ENCODE measurements around the gene ACOX3. TPM values are rescaled to one million over a fixed set of nuclear protein-coding genes. Genes with fewer than 3 reads are reported as not detected.

ACOX3 gene
- total and polyA plus RNA-seq, 2 of the 8 experiments (the other 6 are each of a cell fraction or from before 2014, with no cell fraction given) = 2.5 to 9.9 TPM

DNA sequence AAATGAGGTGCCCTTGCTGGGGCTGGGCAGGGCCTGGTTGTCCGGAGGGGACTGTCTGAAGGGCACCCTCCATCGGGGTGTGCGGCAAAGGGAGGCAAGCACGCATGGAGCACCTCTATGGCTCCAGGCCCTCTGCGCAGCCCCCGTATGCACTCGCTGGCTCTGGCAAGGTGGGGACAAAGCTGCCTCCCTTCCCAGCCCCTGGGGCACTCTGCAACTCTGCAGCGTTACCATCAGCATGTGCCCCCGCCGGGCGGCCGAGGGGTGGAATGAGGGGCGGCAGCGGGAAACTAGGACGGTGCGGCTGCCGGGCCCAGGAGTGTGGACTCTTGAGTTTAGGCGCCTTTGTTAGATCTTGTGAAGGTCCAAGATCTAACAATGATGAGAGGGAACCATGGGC, 26.5 kb upstream of the ACOX3 start:
- Histone ChIP-seq H2AK5ac (ENCODE audit: low read depth, low read length) (no peak overlapping the region), H4K91ac (replicated peaks; ENCODE audit: insufficient read length, low read length) (no peak overlapping the region), H3K27ac (ENCODE audit: low read depth, low read length) (no peak overlapping the region), H2AFZ (ENCODE audit: low read length) (no peak overlapping the region), H2BK12ac (ENCODE audit: low read depth, low read length) (no peak overlapping the region), H2BK20ac (ENCODE audit: low read length) (no peak overlapping the region), H3K9me3 (ENCODE audit: insufficient read depth in 2 of 2, low read depth in 1 of 2, low read length in 1 of 2) (no peaks in the 10 kb centered on the region), H3K23ac (ENCODE audit: insufficient read length) (no peak overlapping the region), H3K23me2 (ENCODE audit: low read depth, low read length) (no peaks in the 10 kb centered on the region), H4K5ac (ENCODE audit: insufficient read length, low read depth, low read length) (no peak overlapping the region), H2BK15ac (ENCODE audit: low read length) (no peak overlapping the region), H3K4me2 (ENCODE audit: insufficient read depth in 1 of 2, low read depth in 2 of 2, low read length in 2 of 2) (no peak overlapping the region), H4K8ac (ENCODE audit: extremely low read depth, insufficient read depth, low read length) (no peak overlapping the region), H2BK120ac (replicated peaks; ENCODE audit: low read depth, low read length) (no peak overlapping the region), H3K36me3 (ENCODE audit: control insufficient read depth in 2 of 4, insufficient read depth in 4 of 4, low read length in 3 of 4) (peaks cover 4 to 19% (median 12%) of the 10 kb centered on the region in 4 experiments; a peak in 5 of 8 replicates), H3K56ac (replicated peaks; ENCODE audit: insufficient read length, low read depth, low read length) (no peak overlapping the region), H3K18ac (ENCODE audit: extremely low read depth, low read length) (no peak overlapping the region), H3K79me2 (ENCODE audit: control insufficient read depth in 1 of 2, insufficient read depth in 2 of 2, low read length in 2 of 2) (no peaks in the 10 kb centered on the region), H3K79me1 (ENCODE audit: low read depth, low read length) (no peaks in the 10 kb centered on the region), H3K4me3 (ENCODE audit: extremely low read depth in 1 of 4, insufficient read depth in 2 of 4, low read depth in 3 of 4, low read length in 4 of 4) (no peak overlapping the region), H3K4ac (replicated peaks; ENCODE audit: insufficient read length, low read depth, low read length) (no peak overlapping the region), H4K20me1 (replicated peaks in 1 of 2; ENCODE audit: control insufficient read depth in 1 of 2, insufficient read depth in 2 of 2, low read length in 2 of 2) (peaks cover 0 to 4% of the 10 kb centered on the region in 2 experiments), H3K14ac (ENCODE audit: insufficient read length) (no peak overlapping the region), H3K27me3 (replicated peaks in 1 of 4; ENCODE audit: control insufficient read depth in 3 of 4, extremely low read depth in 1 of 4, insufficient read depth in 3 of 4, low read length in 3 of 4) (no peaks in the 10 kb centered on the region), H2BK5ac (ENCODE audit: low read depth, low read length) (no peak overlapping the region), H3K9ac (replicated peaks in 1 of 4; ENCODE audit: extremely low read depth in 1 of 4, low read depth in 3 of 4, low read length in 3 of 4) (no peak overlapping the region), H3K4me1 (replicated peaks in 1 of 4; ENCODE audit: control insufficient read depth in 3 of 4, insufficient read depth in 4 of 4, low read length in 3 of 4) (peaks cover 0 to 5% (median 2%) of the 10 kb centered on the region in 4 experiments; a peak in 2 of 7 replicates)
- no peak for DNase-seq (ENCODE audit: low read depth in 1 of 2, low spot score in 2 of 2)
- POLR2A ChIA-PET (ENCODE audit: partially characterized antibody) = no interaction called here
- 94% methylated on average over 18 of the region's 18 CpGs; no CpG with 5 or more reads in 1 of the 2 experiments for WGBS, 2 experiments (ENCODE audit: extremely low coverage in 1 of 2, insufficient coverage in 1 of 2, insufficient read length in 1 of 2, insufficient replicate concordance in 2 of 2, low coverage in 1 of 2, low lambda C conversion rate in 2 of 2, missing lambda C conversion rate in 1 of 2)
- CTCF ChIA-PET (ENCODE audit: partially characterized antibody) = interaction anchor here (1.1 to 11.2 kb wide), 10 partner anchors 13 to 141 kb away, joined by 3 to 237 read pairs (median 16); partner anchors contain the start of genes CPZ and GPR78
- FAIRE-seq = no peak
- TF ChIP-seq EZH2 (IDR thresholded peaks at IDR 0.05; ENCODE audit: low read depth, low read length, severe bottlenecking) (no peak), CBX8 (IDR thresholded peaks at IDR 0.05; ENCODE audit: borderline replicate concordance, low read depth, low read length) (no peak), BACH1 (IDR thresholded peaks at IDR 0.05; ENCODE audit: low read length) (no peak), GABPA (IDR thresholded peaks at IDR 0.05; ENCODE audit: borderline replicate concordance, insufficient read depth, low read length) (no peak), SP1 (IDR thresholded peaks at IDR 0.05; ENCODE audit: low read depth, low read length) (no peak), SRF (IDR thresholded peaks at IDR 0.05; ENCODE audit: low read depth, low read length) (no peak), KDM4A (IDR thresholded peaks at IDR 0.05; ENCODE audit: low read depth, low read length, severe bottlenecking) (no peak), MAFK (IDR thresholded peaks at IDR 0.05; ENCODE audit: low read depth, low read length) (no peak), TAF1 (IDR thresholded peaks at IDR 0.05; ENCODE audit: low read depth, low read length) (no peak), TBP (IDR thresholded peaks at IDR 0.05; ENCODE audit: low read depth, low read length) (no peak)
- TF ChIP-seq, protein P1, sequence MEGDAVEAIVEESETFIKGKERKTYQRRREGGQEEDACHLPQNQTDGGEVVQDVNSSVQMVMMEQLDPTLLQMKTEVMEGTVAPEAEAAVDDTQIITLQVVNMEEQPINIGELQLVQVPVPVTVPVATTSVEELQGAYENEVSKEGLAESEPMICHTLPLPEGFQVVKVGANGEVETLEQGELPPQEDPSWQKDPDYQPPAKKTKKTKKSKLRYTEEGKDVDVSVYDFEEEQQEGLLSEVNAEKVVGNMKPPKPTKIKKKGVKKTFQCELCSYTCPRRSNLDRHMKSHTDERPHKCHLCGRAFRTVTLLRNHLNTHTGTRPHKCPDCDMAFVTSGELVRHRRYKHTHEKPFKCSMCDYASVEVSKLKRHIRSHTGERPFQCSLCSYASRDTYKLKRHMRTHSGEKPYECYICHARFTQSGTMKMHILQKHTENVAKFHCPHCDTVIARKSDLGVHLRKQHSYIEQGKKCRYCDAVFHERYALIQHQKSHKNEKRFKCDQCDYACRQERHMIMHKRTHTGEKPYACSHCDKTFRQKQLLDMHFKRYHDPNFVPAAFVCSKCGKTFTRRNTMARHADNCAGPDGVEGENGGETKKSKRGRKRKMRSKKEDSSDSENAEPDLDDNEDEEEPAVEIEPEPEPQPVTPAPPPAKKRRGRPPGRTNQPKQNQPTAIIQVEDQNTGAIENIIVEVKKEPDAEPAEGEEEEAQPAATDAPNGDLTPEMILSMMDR (IDR thresholded peaks at IDR 0.05; ENCODE audit: control extremely low read depth in 1 of 3, insufficient read depth in 1 of 3, low read depth in 1 of 3, low read length in 3 of 3) = no peak
